ENCODE measurements around the gene MT1E. TPM values are rescaled to one million over a fixed set of nuclear protein-coding genes. Genes with fewer than 3 reads are reported as not detected.
"Not testable (repeated sequence)": the region's sequence is repeated elsewhere in the genome, so short reads cannot be mapped to it uniquely, and the experiment has no call there.

MT1E gene
- total RNA-seq, 1 donor from 2014 or later: 410 TPM

- DNase-seq (ENCODE audit: low spot score): peak; percentile 82
Measured at GRCh38 chr16:56606476-56607108, 19.0 kb upstream of the MT1E start.

GRCh38 chr16:56607109-56607618, 18.4 kb upstream of the MT1E start:
- peak; percentile 94 for DNase-seq (ENCODE audit: low spot score)

GRCh38 chr16:56607675-56608042, 17.9 kb upstream of the MT1E start:
- no peak for DNase-seq (ENCODE audit: low spot score)

- DNase-seq (ENCODE audit: low spot score): peak; percentile 99
Measured at GRCh38 chr16:56608043-56608875, 17.3 kb upstream of the MT1E start, which contains the start of gene MT2A. Gene MT2A (plus strand): TSS chr16:56608584. CDS start chr16:56608656, 72 bp downstream.

- peak; percentile 89 for DNase-seq (ENCODE audit: low spot score)
Measured at GRCh38 chr16:56608876-56609462, 16.6 kb upstream of the MT1E start.

GRCh38 chr16:56609463-56609921, 16.1 kb upstream of the MT1E start:
- DNase-seq (ENCODE audit: low spot score): peak; percentile 39

- DNase-seq (ENCODE audit: low spot score): peak; percentile 88
Measured at GRCh38 chr16:56610017-56610608, 15.5 kb upstream of the MT1E start.

- no peak for DNase-seq (ENCODE audit: low spot score)
Measured at GRCh38 chr16:56610609-56611111, 14.9 kb upstream of the MT1E start.

- peak; percentile 86 for DNase-seq (ENCODE audit: low spot score)
Measured at GRCh38 chr16:56611281-56611833, 14.2 kb upstream of the MT1E start.

GRCh38 chr16:56613706-56614105, 11.9 kb upstream of the MT1E start:
- DNase-seq (ENCODE audit: low spot score): no peak

GRCh38 chr16:56614549-56614991, 11.0 kb upstream of the MT1E start:
- DNase-seq (ENCODE audit: low spot score): no peak

GRCh38 chr16:56615353-56615752, 10.2 kb upstream of the MT1E start:
- DNase-seq (ENCODE audit: low spot score): no peak

GRCh38 chr16:56616608-56617211, 8.9 kb upstream of the MT1E start:
- no peak for DNase-seq (ENCODE audit: low spot score)

GRCh38 chr16:56617212-56618085, 8.1 kb upstream of the MT1E start:
- peak; percentile 92 for DNase-seq (ENCODE audit: low spot score)

- no peak for DNase-seq (ENCODE audit: low spot score)
Measured at GRCh38 chr16:56618138-56618537, 7.4 kb upstream of the MT1E start.

- no peak for DNase-seq (ENCODE audit: low spot score)
Measured at GRCh38 chr16:56620339-56620897, 5.2 kb upstream of the MT1E start.

GRCh38 chr16:56621665-56622445, 3.7 kb upstream of the MT1E start:
- DNase-seq (ENCODE audit: low spot score): not testable (repeated sequence)

GRCh38 chr16:56623184-56623583, 2.4 kb upstream of the MT1E start:
- not testable (repeated sequence) for DNase-seq (ENCODE audit: low spot score)

Data from mesenteric fat pad (tissue), 1 donor.